ENCODE results near the gene GRM2.

Gene GRM2

DNA sequence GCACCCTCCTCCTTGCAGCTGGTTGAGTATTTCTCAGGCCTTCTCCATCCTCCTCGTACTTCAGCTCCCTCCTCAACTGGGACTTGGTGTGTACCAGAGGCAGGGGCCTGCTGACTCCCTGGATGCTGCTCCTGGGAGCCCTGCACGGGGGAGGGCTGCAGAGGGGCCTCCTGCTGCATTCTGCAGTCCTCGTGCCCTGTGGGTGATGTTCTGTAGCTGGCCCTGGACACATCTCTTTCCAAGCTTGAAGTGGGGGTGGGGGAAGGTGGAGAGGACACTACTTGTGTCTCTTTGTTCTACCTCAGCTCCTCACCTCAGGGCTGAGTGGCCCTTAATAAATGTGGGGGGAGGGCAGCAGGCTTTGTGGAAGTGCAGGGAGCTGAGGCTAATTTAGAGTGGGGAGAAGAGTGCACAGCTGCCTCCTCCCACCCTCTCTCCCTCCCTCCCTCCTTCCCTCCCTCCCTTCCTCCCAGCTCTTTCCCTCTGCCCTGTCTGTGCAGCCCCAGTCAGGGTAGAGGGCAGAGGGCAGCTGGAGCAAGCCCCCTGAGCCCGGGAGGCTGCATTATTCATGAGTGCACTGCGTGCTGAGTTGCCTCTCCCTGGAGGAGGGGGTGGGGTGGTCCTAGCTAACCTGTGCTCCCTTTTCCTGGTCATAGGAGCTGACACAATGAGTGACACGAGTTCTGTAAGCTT is 3.7 kb upstream of the GRM2 start:
- TF ChIP-seq, protein P1, sequence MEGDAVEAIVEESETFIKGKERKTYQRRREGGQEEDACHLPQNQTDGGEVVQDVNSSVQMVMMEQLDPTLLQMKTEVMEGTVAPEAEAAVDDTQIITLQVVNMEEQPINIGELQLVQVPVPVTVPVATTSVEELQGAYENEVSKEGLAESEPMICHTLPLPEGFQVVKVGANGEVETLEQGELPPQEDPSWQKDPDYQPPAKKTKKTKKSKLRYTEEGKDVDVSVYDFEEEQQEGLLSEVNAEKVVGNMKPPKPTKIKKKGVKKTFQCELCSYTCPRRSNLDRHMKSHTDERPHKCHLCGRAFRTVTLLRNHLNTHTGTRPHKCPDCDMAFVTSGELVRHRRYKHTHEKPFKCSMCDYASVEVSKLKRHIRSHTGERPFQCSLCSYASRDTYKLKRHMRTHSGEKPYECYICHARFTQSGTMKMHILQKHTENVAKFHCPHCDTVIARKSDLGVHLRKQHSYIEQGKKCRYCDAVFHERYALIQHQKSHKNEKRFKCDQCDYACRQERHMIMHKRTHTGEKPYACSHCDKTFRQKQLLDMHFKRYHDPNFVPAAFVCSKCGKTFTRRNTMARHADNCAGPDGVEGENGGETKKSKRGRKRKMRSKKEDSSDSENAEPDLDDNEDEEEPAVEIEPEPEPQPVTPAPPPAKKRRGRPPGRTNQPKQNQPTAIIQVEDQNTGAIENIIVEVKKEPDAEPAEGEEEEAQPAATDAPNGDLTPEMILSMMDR (IDR thresholded peaks at IDR 0.05), result no peak

GRCh38 chr3:51703761-51704510 is 2.9 kb upstream of the GRM2 start:
- TF ChIP-seq, protein P1 (IDR thresholded peaks at IDR 0.05), result no peak

DNA sequence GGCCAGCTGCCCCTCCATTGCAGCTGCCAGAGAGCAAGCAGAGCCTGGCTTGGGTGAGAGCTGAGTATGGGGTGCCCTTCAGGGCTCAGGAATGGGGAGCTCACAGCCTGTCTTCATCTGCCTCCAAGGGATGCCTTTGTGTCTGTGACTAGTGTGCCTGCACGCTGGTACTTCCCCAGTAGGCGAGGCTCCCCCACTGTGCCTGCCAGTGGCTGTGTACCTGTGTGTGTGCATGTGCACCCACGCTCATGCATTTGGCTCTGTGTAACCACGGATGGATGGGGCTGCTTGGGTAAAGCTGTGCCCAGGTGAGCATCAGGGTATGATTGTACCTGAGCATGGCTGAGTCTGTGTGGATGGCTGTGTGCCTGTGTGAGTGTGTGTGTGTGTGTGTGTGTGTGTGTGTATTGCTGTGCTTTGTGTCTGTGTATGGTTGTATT is 2.3 kb upstream of the GRM2 start:
- TF ChIP-seq, protein P1 (IDR thresholded peaks at IDR 0.05), result no peak

GRCh38 chr3:51705276-51706020 is 1.4 kb upstream of the GRM2 start:
- TF ChIP-seq, protein P1 (IDR thresholded peaks at IDR 0.05), result no peak

DNA sequence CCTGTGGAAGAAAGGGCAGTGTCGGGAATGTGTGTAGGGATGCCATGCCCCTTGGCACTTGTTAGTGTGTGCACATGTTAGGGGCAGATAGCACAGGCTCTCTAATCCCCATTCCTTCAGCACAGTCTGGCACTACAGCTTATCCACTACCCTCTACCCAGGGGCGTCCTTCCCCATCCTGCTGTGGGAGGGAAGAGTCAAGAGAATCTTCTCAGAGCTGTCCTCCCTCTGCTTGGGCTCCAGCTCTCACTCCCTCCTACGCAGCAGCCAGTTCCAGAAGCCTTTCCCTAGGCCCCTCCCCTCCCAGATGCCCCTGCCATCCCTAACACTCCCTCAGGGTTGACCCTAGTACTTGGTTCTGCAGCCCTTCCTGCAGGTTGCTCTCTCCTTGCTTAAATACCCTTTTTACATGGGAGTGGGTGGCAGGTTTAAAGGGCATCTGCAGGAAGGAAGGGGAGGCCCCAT is 815 bp upstream of the GRM2 start:
- TF ChIP-seq, protein P1 (IDR thresholded peaks at IDR 0.05), result no peak

GRCh38 chr3:51708216-51708845 is 1.5 kb downstream of the GRM2 start:
- TF ChIP-seq, protein P1 (IDR thresholded peaks at IDR 0.05), result no peak

DNA sequence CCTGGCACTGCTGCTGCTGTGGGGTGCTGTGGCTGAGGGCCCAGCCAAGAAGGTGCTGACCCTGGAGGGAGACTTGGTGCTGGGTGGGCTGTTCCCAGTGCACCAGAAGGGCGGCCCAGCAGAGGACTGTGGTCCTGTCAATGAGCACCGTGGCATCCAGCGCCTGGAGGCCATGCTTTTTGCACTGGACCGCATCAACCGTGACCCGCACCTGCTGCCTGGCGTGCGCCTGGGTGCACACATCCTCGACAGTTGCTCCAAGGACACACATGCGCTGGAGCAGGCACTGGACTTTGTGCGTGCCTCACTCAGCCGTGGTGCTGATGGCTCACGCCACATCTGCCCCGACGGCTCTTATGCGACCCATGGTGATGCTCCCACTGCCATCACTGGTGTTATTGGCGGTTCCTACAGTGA is 2.1 kb downstream of the GRM2 start:
- TF ChIP-seq, protein P1 (IDR thresholded peaks at IDR 0.05), result no peak
